Ishikawa (cell line): ENCODE results near the gene ATP2C2.

ENCODE experiments used
- CEBPB ChIP-seq: IDR thresholded peaks from 2 replicates; pipeline ENCODE4 v1.6.1; 2012
- EGR1 ChIP-seq: IDR thresholded peaks from 2 replicates; pipeline ENCODE4 v1.6.1; 2012
- EP300 ChIP-seq: IDR thresholded peaks from 2 replicates; pipeline ENCODE4 v1.6.1; 2012; ENCODE audit warnings: borderline replicate concordance
- NFIC ChIP-seq: IDR thresholded peaks from 2 replicates; pipeline ENCODE4 v1.6.1; 2012
- RAD21 ChIP-seq: IDR thresholded peaks from 2 replicates; pipeline ENCODE4 v1.6.1; 2012; ENCODE audit warnings: low read depth
- TAF1 ChIP-seq: IDR thresholded peaks from 2 replicates; pipeline ENCODE4 v1.6.1; 2012; ENCODE audit warnings: low read depth, mild to moderate bottlenecking
- TCF12 ChIP-seq: IDR thresholded peaks from 2 replicates; pipeline ENCODE4 v1.6.1; 2012; ENCODE audit warnings: low read depth
- YY1 ChIP-seq: IDR thresholded peaks from 2 replicates; pipeline ENCODE4 v1.6.1; 2012; ENCODE audit warnings: low read depth
- TF ChIP-seq, protein P1 (sequence below): IDR thresholded peaks from 2 replicates; pipeline ENCODE4 v1.6.1; 2012; ENCODE audit warnings: low read depth, mild to moderate bottlenecking
- TF ChIP-seq, protein P2 (sequence below): IDR thresholded peaks from 2 replicates; pipeline ENCODE4 v1.6.1; 2012
- TF ChIP-seq, protein P3 (sequence below): IDR thresholded peaks from 2 replicates; pipeline ENCODE4 v1.6.1; 2012

DNA sequence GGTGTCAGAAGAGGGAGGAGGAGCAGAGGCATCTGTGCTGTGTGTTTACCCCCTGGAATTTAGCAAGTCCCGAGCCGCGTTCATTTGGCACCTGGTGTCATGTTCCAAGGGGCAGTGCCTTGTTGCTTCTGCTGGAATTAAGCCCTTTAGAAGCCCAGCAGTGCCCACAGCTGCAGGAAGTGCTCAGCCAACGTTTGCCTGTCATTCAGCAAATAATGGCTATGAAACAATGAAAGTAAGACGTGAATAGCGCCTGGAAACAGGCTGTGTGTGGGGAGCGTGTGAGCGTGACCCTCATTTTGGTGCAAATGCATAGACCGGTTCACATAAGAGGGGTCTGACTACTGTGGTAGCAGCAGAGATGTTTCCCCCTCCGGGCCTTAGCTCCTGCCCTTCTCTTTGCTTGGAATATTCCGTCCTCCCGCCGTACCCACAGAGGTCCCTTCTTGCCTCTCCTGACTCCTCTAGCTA is 5.8 kb upstream of the ATP2C2 start:
- no peak for TF ChIP-seq RAD21
- TF ChIP-seq, protein P1, sequence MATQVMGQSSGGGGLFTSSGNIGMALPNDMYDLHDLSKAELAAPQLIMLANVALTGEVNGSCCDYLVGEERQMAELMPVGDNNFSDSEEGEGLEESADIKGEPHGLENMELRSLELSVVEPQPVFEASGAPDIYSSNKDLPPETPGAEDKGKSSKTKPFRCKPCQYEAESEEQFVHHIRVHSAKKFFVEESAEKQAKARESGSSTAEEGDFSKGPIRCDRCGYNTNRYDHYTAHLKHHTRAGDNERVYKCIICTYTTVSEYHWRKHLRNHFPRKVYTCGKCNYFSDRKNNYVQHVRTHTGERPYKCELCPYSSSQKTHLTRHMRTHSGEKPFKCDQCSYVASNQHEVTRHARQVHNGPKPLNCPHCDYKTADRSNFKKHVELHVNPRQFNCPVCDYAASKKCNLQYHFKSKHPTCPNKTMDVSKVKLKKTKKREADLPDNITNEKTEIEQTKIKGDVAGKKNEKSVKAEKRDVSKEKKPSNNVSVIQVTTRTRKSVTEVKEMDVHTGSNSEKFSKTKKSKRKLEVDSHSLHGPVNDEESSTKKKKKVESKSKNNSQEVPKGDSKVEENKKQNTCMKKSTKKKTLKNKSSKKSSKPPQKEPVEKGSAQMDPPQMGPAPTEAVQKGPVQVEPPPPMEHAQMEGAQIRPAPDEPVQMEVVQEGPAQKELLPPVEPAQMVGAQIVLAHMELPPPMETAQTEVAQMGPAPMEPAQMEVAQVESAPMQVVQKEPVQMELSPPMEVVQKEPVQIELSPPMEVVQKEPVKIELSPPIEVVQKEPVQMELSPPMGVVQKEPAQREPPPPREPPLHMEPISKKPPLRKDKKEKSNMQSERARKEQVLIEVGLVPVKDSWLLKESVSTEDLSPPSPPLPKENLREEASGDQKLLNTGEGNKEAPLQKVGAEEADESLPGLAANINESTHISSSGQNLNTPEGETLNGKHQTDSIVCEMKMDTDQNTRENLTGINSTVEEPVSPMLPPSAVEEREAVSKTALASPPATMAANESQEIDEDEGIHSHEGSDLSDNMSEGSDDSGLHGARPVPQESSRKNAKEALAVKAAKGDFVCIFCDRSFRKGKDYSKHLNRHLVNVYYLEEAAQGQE = no peak
- TF ChIP-seq EP300 = no peak
- TF ChIP-seq, protein P2, sequence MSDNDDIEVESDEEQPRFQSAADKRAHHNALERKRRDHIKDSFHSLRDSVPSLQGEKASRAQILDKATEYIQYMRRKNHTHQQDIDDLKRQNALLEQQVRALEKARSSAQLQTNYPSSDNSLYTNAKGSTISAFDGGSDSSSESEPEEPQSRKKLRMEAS = no peak
- TF ChIP-seq TAF1 = no peak
- TF ChIP-seq, protein P3, sequence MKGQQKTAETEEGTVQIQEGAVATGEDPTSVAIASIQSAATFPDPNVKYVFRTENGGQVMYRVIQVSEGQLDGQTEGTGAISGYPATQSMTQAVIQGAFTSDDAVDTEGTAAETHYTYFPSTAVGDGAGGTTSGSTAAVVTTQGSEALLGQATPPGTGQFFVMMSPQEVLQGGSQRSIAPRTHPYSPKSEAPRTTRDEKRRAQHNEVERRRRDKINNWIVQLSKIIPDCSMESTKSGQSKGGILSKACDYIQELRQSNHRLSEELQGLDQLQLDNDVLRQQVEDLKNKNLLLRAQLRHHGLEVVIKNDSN = no peak
- no peak for TF ChIP-seq TCF12
- TF ChIP-seq EGR1 = no peak
- no peak for TF ChIP-seq CEBPB
- TF ChIP-seq YY1 = no peak
- no peak for TF ChIP-seq NFIC
